HG03108 (cell line): ENCODE data around the gene ECM1.

Experiments
- ATAC-seq: cut with Tn5 transposase; IDR thresholded peaks from one replicate; pipeline ENCODE4 v1.9.1; 2021; ENCODE audit warnings: moderate library complexity; ENCODE audit not compliant: unreplicated experiment

ECM1 gene

DNA sequence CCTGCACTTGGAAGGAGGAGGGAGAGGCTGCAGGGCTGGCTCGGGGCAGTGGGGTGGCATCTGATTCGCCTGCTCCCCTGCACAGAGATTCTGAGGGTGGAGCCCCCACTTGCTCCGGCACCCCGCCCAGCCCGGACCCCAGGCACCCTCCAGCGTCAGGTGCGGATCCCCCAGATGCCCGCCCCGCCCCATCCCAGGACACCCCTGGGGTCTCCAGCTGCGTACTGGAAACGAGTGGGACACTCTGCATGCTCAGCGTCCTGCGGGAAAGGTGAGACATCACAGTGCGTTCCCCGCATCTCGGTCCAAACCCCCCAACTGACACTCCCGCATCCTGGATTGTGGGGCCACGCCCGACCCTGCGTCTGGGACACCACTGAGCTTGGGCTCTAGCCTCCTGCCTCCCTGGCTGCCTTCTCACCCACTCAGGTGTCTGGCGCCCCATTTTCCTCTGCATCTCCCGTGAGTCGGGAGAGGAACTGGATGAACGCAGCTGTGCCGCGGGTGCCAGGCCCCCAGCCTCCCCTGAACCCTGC is 49.2 kb downstream of the ECM1 start:
- no peak for ATAC-seq

DNA sequence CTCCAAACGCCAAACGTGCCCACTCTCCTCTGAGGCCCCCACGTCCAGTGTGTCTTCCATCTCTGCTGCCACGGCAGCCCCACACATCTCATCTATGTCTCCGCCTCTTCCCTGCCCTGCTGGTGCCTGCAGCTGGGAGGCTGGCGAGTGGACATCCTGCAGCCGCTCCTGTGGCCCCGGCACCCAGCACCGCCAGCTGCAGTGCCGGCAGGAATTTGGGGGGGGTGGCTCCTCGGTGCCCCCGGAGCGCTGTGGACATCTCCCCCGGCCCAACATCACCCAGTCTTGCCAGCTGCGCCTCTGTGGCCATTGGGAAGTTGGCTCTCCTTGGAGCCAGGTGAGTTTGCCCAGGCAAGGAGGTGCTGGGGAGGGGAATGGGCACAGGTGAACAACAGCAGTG is 49.9 kb downstream of the ECM1 start:
- no peak for ATAC-seq

DNA sequence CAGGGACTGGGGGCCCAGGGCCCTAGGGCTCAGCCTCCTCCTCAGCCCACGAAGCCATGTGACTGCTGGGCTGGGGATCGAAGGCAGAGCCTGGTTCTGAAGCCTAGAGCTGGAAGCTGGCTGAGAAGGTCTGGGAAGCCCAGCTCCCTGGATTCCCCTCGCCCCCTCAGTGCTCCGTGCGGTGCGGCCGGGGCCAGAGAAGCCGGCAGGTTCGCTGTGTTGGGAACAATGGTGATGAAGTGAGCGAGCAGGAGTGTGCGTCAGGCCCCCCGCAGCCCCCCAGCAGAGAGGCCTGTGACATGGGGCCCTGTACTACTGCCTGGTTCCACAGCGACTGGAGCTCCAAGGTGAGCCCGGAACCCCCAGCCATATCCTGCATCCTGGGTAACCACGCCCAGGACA is 50.4 kb downstream of the ECM1 start:
- ATAC-seq, result no peak

DNA sequence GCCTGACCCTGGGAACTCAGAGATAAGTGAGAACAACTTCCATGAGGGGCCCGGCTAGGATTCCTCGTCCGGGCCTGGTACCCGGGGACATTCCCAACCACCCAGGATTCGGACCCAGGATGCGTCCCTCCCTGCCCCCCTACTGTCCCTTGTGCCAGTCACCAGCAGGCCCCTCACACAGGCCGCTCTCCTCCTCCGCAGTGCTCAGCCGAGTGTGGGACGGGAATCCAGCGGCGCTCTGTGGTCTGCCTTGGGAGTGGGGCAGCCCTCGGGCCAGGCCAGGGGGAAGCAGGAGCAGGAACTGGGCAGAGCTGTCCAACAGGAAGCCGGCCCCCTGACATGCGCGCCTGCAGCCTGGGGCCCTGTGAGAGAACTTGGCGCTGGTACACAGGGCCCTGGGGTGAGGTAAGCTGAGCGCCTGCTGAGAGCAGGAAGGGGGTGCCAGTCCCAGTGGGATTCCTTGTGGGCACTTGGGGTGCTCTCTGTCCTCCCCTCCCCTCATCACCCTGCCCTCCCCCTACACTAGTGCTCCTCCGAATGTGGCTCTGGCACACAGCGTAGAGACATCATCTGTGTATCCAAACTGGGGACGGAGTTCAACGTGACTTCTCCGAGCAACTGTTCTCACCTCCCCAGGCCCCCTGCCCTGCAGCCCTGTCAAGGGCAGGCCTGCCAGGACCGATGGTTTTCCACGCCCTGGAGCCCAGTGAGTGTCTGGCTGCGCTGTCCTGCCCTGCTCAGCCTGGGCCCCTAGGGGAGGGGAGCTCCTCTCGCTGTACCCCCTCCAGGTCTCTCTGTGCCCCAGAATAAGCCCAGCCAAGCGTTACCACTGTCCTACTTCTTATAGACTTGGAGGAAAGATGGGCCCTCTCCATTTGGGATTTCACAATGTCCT is 51.1 kb downstream of the ECM1 start:
- ATAC-seq, result no peak

DNA sequence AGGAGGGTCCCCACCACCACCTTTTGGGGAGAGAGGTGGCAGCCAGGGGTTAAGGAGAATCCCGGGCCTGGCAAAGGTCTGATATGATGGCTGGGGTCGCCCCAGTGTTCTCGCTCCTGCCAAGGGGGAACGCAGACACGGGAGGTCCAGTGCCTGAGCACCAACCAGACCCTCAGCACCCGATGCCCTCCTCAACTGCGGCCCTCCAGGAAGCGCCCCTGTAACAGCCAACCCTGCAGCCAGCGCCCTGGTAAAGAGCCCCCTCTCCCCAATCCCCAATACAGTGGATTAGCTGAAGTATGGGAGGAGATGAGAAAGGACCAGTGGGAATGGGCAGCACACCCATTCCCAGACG is 51.7 kb downstream of the ECM1 start:
- ATAC-seq, result no peak

DNA sequence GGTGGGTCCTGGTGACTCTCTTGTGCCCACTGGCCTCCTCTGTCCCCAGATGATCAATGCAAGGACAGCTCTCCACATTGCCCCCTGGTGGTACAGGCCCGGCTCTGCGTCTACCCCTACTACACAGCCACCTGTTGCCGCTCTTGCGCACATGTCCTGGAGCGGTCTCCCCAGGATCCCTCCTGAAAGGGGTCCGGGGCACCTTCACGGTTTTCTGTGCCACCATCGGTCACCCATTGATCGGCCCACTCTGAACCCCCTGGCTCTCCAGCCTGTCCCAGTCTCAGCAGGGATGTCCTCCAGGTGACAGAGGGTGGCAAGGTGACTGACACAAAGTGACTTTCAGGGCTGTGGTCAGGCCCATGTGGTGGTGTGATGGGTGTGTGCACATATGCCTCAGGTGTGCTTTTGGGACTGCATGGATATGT is 52.1 kb downstream of the ECM1 start:
- ATAC-seq, result no peak

DNA sequence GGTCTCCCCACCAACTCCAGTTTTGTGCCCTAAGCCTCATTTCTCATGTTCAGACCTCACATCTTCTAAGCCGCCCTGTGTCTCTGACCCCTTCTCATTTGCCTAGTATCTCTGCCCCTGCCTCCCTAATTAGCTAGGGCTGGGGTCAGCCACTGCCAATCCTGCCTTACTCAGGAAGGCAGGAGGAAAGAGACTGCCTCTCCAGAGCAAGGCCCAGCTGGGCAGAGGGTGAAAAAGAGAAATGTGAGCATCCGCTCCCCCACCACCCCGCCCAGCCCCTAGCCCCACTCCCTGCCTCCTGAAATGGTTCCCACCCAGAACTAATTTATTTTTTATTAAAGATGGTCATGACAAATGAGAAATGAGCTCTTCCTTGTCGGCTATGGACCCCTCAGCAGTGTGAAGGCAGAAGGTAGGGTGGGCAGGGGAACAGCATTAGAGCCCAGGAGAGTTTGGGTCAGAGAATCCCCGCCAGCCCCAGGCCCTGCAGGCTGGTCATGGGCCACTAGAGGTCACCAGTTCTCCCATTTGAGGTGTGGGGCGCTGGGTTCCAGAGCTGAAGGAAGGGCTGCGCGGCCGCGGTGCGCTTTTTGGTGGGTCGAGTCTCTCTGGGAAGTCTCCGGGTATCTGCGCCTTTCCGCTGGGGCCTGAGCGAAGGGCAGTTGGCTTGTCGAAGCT is 52.8 kb downstream of the ECM1 start:
- ATAC-seq, result peak; percentile 27

DNA sequence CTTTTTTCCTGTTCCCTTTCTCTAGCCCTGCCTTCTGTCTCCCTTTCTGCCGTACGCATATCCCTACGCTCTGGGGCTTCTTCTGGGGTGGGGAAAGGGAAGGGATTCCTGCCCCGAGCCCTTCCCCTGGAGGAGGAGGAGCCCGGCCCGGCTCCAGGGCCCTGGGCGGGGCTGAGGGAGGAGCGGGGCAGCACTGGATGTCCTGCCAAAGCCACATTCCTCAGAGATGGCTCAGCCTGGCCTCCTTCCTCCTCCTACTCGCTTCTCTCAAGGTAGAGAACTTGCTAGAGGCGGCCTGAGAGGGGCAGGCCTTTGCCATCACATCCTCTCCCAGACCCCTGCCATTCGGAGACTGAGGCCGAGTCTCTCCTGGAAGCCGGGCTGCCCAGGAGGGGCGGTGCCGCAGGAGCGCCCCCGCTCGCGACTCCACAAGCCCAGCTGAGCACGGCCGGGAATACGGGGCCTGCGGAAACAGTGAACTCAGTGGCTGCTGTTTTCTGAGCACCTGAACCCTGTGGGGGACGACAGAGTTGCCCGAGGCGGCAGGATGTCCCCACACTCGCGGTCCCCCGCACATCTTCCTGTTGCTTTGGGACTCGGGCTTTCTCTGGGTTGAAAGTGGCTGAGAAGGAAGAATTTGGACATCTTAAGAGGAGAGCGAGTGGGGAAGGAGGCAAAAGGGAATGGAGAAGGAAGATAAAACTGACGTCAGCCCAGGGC is 53.5 kb downstream of the ECM1 start:
- peak; percentile 16 for ATAC-seq

DNA sequence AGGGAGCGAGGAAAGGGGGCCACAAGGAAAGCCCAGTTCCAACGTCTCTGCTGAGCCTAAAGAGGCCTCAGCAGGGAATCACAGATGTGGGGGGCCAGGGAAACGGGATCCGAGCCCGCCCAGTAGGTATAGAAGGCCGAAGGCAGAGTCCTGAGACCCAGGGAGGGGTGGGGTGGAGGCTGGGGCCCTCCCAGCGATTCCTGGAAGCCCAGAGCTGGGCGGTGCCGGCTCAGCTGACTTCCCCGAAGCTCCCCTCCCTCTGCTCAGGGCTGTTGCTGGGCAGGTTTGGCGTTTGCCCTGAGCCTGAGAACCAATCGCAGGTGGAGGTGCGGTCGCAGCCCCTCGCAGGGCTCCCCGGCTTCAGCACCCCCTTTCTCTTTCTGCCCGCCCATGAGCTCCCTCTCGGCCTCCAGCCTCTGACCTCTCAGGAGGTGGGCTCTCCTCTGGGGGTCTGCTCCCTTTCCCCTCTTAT is 54.1 kb downstream of the ECM1 start:
- peak; percentile 32 for ATAC-seq

DNA sequence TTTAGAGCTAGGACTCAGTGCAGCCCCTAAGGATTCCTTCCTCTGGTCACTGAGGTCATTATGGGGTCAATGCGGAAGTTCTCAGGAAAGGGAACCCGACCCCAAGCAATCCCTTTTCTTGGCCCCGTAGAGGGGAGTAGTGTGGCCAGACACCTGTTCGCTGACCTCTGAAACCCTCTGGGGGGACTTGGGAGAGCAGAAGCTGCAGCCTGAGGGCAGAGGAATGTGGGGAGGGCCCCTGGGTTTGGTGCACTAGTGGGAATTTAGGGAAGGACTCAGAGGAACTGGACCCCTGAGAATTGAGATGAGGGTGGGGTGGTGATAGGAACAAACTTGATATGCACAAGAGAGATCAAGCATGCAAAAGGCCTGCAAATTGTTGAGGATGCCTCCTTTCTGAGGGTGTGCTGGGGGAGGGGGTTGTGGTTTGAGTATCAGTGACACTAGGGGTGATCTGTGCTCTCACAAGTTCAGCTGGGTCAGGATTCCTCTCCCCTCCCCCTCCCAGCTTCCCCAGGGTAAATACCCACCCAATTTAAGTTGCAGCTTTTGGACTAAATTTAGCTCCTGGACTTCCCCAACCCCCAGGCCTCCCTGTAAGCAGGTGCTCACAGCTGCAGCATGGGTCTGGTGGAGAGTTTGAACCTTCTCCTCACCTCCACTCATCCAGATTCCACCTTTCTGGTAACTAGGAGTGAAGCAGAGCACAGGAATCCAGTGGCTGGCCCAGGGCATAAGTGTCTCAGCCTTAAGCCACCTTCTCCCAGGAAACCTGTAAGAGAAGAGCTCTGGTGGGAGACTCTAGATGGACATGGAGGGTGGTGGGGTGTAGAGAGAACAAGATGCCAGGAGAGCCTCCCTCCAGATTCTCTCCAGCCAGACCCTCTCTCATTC is 54.8 kb downstream of the ECM1 start:
- ATAC-seq, result peak; percentile 28
